Loucy (cell line): ENCODE data around the gene DCLK2.

Experiments
- H2AFZ ChIP-seq: fragments of 200-600 bp; sonication (generic); 2 replicates; pipeline ENCODE4 v1.6.0; 2016; ENCODE audit warnings: antibody characterized with exemption, mild to moderate bottlenecking, low read length, moderate library complexity
- H3F3A ChIP-seq: fragments of 200-600 bp; 2 replicates; pipeline ENCODE4 v1.6.0; 2016; ENCODE audit warnings: antibody characterized with exemption, low read depth, mild to moderate bottlenecking
- H3K27me3 ChIP-seq: fragments of 200-600 bp; sonication (generic); 2 replicates; pipeline ENCODE4 v1.6.1; 2014; ENCODE audit warnings: low read length, mild to moderate bottlenecking; ENCODE audit not compliant: insufficient read depth, poor library complexity, severe bottlenecking
- H3K36me3 ChIP-seq: fragments of 200-600 bp; sonication (generic); 2 replicates; pipeline ENCODE4 v1.6.1; 2016; ENCODE audit warnings: low read length; ENCODE audit not compliant: insufficient read depth
- H3K4me1 ChIP-seq: fragments of 200-600 bp; sonication (generic); 2 replicates; pipeline ENCODE4 v1.5.1; 2014; ENCODE audit warnings: low read length, mild to moderate bottlenecking; ENCODE audit not compliant: insufficient read depth, poor library complexity, severe bottlenecking
- H3K4me2 ChIP-seq: fragments of 200-600 bp; sonication (generic); 2 replicates; pipeline ENCODE4 v1.6.0; 2014; ENCODE audit warnings: antibody characterized with exemption, low read length, low read depth, mild to moderate bottlenecking; ENCODE audit not compliant: poor library complexity, severe bottlenecking
- H3K4me3 ChIP-seq: fragments of 200-600 bp; sonication (generic); 2 replicates; pipeline ENCODE4 v1.5.1; 2014; ENCODE audit warnings: low read length, mild to moderate bottlenecking, mixed read lengths; ENCODE audit not compliant: poor library complexity, severe bottlenecking
- H3K79me2 ChIP-seq: fragments of 200-600 bp; sonication (generic); 2 replicates; pipeline ENCODE4 v1.6.1; 2014; ENCODE audit warnings: low read length; ENCODE audit not compliant: insufficient read depth
- H3K9ac ChIP-seq: fragments of 200-600 bp; sonication (generic); 2 replicates; pipeline ENCODE4 v1.6.0; 2014; ENCODE audit warnings: mild to moderate bottlenecking, low read depth, low read length, moderate library complexity; ENCODE audit not compliant: poor library complexity, severe bottlenecking
- H3K9me2 ChIP-seq: fragments of 200-600 bp; sonication (generic); replicated peaks from 2 replicates; pipeline ENCODE4 v1.6.1; 2016; ENCODE audit warnings: low read depth, low read length, mixed read lengths
- H3K9me3 ChIP-seq: fragments of 200-600 bp; sonication (generic); 2 replicates; pipeline ENCODE4 v1.6.1; 2014; ENCODE audit warnings: mild to moderate bottlenecking, antibody characterized with exemption, low read length, low read depth; ENCODE audit not compliant: insufficient read depth
- H4K20me1 ChIP-seq: fragments of 200-600 bp; sonication (generic); 2 replicates; pipeline ENCODE4 v1.6.0; 2014; ENCODE audit warnings: antibody characterized with exemption, low read length, mild to moderate bottlenecking; ENCODE audit not compliant: insufficient read depth, poor library complexity, severe bottlenecking
- CTCF ChIP-seq: fragments of 200-600 bp; sonication (generic); conservative IDR thresholded peaks from 2 replicates; pipeline ENCODE4 v1.5.1; 2014; ENCODE audit warnings: mild to moderate bottlenecking, antibody characterized with exemption, low read length
- EZH2phosphoT487 ChIP-seq: fragments of 200-600 bp; IDR thresholded peaks from 2 replicates; pipeline ENCODE4 v1.6.1; 2018; ENCODE audit warnings: antibody characterized with exemption, mild to moderate bottlenecking, moderate library complexity, borderline replicate concordance

Gene DCLK2

GRCh38 chr4:150283689-150284088, 205.4 kb downstream of the DCLK2 start:
- no peak overlapping the region for H3K4me2 ChIP-seq
- H3K27me3 ChIP-seq, result no peaks in the 10 kb centered on the region
- H3F3A ChIP-seq, result no peaks in the 10 kb centered on the region
- no peak for TF ChIP-seq EZH2phosphoT487
- TF ChIP-seq CTCF, result no peak
- peaks cover 17% of the 10 kb centered on the region; the same call in 1 of the 2 replicates for H3K36me3 ChIP-seq
- H3K79me2 ChIP-seq, result no peaks in the 10 kb centered on the region
- H3K4me1 ChIP-seq, result no peaks in the 10 kb centered on the region
- H2AFZ ChIP-seq, result no peak overlapping the region
- H3K9me3 ChIP-seq, result no peaks in the 10 kb centered on the region
- no peak overlapping the region for H3K4me3 ChIP-seq
- no peak overlapping the region for H3K9ac ChIP-seq
- H3K9me2 ChIP-seq, result no peaks in the 10 kb centered on the region
- no peaks in the 10 kb centered on the region for H4K20me1 ChIP-seq

GRCh38 chr4:150286656-150287055, 208.4 kb downstream of the DCLK2 start:
- Histone ChIP-seq H4K20me1 (no peaks in the 10 kb centered on the region), H3K9me3 (no peaks in the 10 kb centered on the region), H3K4me3 (no peak overlapping the region), H3K79me2 (no peaks in the 10 kb centered on the region), H3K4me1 (peaks cover 4% of the 10 kb centered on the region), H3K9ac (no peak overlapping the region), H2AFZ (no peak overlapping the region), H3K9me2 (no peaks in the 10 kb centered on the region), H3K4me2 (no peak overlapping the region), H3K27me3 (no peaks in the 10 kb centered on the region), H3K36me3 (peaks cover 8% of the 10 kb centered on the region; the same call in 1 of the 2 replicates), H3F3A (no peaks in the 10 kb centered on the region)
- TF ChIP-seq EZH2phosphoT487 (no peak), CTCF (no peak)

GRCh38 chr4:150289198-150289597, 211.0 kb downstream of the DCLK2 start:
- Histone ChIP-seq H2AFZ (no peak overlapping the region), H3K9me2 (no peaks in the 10 kb centered on the region), H4K20me1 (no peaks in the 10 kb centered on the region), H3F3A (no peaks in the 10 kb centered on the region), H3K9me3 (no peaks in the 10 kb centered on the region; the same call in 1 of the 2 replicates), H3K4me2 (no peak overlapping the region), H3K36me3 (no peaks in the 10 kb centered on the region), H3K4me1 (peaks cover 4% of the 10 kb centered on the region), H3K79me2 (no peaks in the 10 kb centered on the region), H3K4me3 (no peak overlapping the region), H3K27me3 (no peaks in the 10 kb centered on the region), H3K9ac (no peak overlapping the region)
- TF ChIP-seq EZH2phosphoT487 (no peak), CTCF (no peak)
